Endothelial cell of umbilical vein (primary cell): ENCODE data around the gene SMARCC1. TPM values are rescaled to one million over a fixed set of nuclear protein-coding genes. Genes with fewer than 3 reads are reported as not detected.

Experiments used
- BruUV-seq: library from RNA; stranded (reverse); fragments of 400-500 nt; replicated peaks from 2 replicates; lab custom pipeline; 2021; lab: Mats Ljungman, UMichigan
- CTCF ChIA-PET: fragments of 300-600, 350-600 bp; sonication (Branson Sonifier 250); formaldehyde crosslinking; loops from one replicate; lab custom pipeline; 2021; ENCODE audit warnings: antibody characterized with exemption, inconsistent platforms; lab: Charles Lee
- POLR2A ChIA-PET: fragments of 300-600, 350-600 bp; sonication (Branson Sonifier 250); formaldehyde crosslinking; loops from one replicate; lab custom pipeline; 2021; ENCODE audit warnings: antibody characterized with exemption, inconsistent platforms; lab: Charles Lee
- DNase-seq: peaks from one replicate; pipeline ENCODE4 v3.0.0-alpha.2; 2011; ENCODE audit warnings: low read depth, low spot score
- FAIRE-seq: peaks from 2 replicates; lab custom pipeline; 2011; peaks lifted over from hg19 to GRCh38; lab: Jason Lieb, UNC
- H2AFZ ChIP-seq: 2 replicates; pipeline ENCODE4 v1.6.0; 2012; ENCODE audit warnings: low read depth, low read length, control low read depth, inconsistent platforms
- H3K27ac ChIP-seq: 2 replicates; pipeline ENCODE4 v1.5.1; 2011; ENCODE audit warnings: low read depth, mild to moderate bottlenecking, control low read depth, low read length, moderate library complexity; ENCODE audit not compliant: insufficient read depth
- H3K27me3 ChIP-seq, 2 experiments: 2 replicates each; pipeline versions ENCODE4 v1.6.0 to v1.6.1; 2011; ENCODE audit warnings: low read length in 2 of 2, mixed read lengths in 1 of 2; ENCODE audit not compliant: control insufficient read depth in 2 of 2, insufficient read depth in 2 of 2
- H3K36me3 ChIP-seq, 2 experiments: 2 replicates in 1 of 2; 3 replicates in 1 of 2; pipeline ENCODE4 v1.5.1; 2011; ENCODE audit warnings: low read length in 2 of 2, mild to moderate bottlenecking in 1 of 2, moderate library complexity in 1 of 2; ENCODE audit not compliant: control insufficient read depth in 2 of 2, insufficient read depth in 2 of 2; ENCODE audit errors: extremely low read depth in 1 of 2
- H3K4me1 ChIP-seq: 3 replicates; pipeline ENCODE4 v1.5.1; 2011; ENCODE audit warnings: mild to moderate bottlenecking, low read length; ENCODE audit not compliant: control insufficient read depth, insufficient read depth; ENCODE audit errors: extremely low read depth
- H3K4me2 ChIP-seq: 2 replicates; pipeline ENCODE4 v1.6.1; 2011; ENCODE audit warnings: low read length, control low read depth, mixed read lengths; ENCODE audit not compliant: insufficient read depth
- H3K4me3 ChIP-seq, 3 experiments: fragments of 200-600 bp in 1 of 3; sonication (generic), shearing (Covaris generic) in 1 of 3; replicated peaks in 1 of 3; 2 replicates each; pipeline ENCODE4 v1.5.1; 2011 to 2016; ENCODE audit warnings: control low read depth in 3 of 3, low read length in 3 of 3, mild to moderate bottlenecking in 2 of 3, inconsistent platforms in 1 of 3, low read depth in 1 of 3, moderate library complexity in 1 of 3; ENCODE audit not compliant: insufficient read depth in 1 of 3
- H3K79me2 ChIP-seq: 2 replicates; pipeline ENCODE4 v1.6.0; 2012; ENCODE audit warnings: low read length, inconsistent platforms; ENCODE audit not compliant: control insufficient read depth, insufficient read depth
- H3K9ac ChIP-seq: replicated peaks from 2 replicates; pipeline ENCODE3; 2011; ENCODE audit warnings: low read length, control low read depth; ENCODE audit not compliant: insufficient read depth; ENCODE audit errors: extremely low read depth
- H3K9me1 ChIP-seq: replicated peaks from 3 replicates; pipeline ENCODE4 v1.6.0; 2011; ENCODE audit warnings: mild to moderate bottlenecking, low read length; ENCODE audit not compliant: control insufficient read depth, insufficient read depth; ENCODE audit errors: extremely low read depth
- H3K9me3 ChIP-seq: replicated peaks from 2 replicates; pipeline ENCODE4 v1.5.1; 2012; ENCODE audit warnings: low read length, inconsistent platforms; ENCODE audit not compliant: control insufficient read depth, insufficient read depth
- H4K20me1 ChIP-seq: replicated peaks from 2 replicates; pipeline ENCODE3; 2011; ENCODE audit warnings: mild to moderate bottlenecking, low read length; ENCODE audit not compliant: control insufficient read depth, insufficient read depth; ENCODE audit errors: extremely low read depth
- EZH2 ChIP-seq: IDR thresholded peaks from 2 replicates; pipeline ENCODE4 v1.6.1; 2012; ENCODE audit warnings: borderline replicate concordance, low read depth, mild to moderate bottlenecking, moderate library complexity, low read length, inconsistent platforms; ENCODE audit not compliant: severe bottlenecking
- FOS ChIP-seq: IDR thresholded peaks from 2 replicates; pipeline ENCODE4 v1.6.1; 2011; ENCODE audit warnings: mild to moderate bottlenecking, low read length, moderate library complexity, borderline replicate concordance; ENCODE audit not compliant: insufficient read depth
- GATA2 ChIP-seq: IDR thresholded peaks from 2 replicates; pipeline ENCODE4 v1.7.0; 2011; ENCODE audit warnings: low read depth, mild to moderate bottlenecking, moderate library complexity, mixed read lengths, low read length; ENCODE audit not compliant: insufficient read length, insufficient read depth
- JUN ChIP-seq: IDR thresholded peaks from 2 replicates; pipeline ENCODE4 v1.6.1; 2011; ENCODE audit warnings: borderline replicate concordance, low read depth; ENCODE audit not compliant: insufficient read length, insufficient read depth
- MYC ChIP-seq: IDR thresholded peaks from one replicate; pipeline ENCODE4 v1.6.1; 2011; ENCODE audit warnings: mild to moderate bottlenecking, low read depth, low read length
- POLR2A ChIP-seq: IDR thresholded peaks from 2 replicates; pipeline ENCODE4 v1.6.1; 2012; ENCODE audit warnings: low read depth, mild to moderate bottlenecking, control low read depth, low read length
- POLR2AphosphoS5 ChIP-seq: IDR thresholded peaks from 2 replicates; pipeline ENCODE4 v1.6.1; 2012; ENCODE audit warnings: low read depth, mild to moderate bottlenecking, control low read depth, low read length, moderate library complexity; ENCODE audit not compliant: insufficient read depth
- dilution Hi-C: fragments of 300-500 bp; cut with MboI; formaldehyde crosslinking; loops from one replicate; pipeline ENCODE4 v1.15.0; 2019; ENCODE audit warnings: low sequenced_read_pairs; ENCODE audit not compliant: extremely low pct_ligation_motif_present
- intact Hi-C: fragments of 100-400 bp; cut with micrococcal nuclease; formaldehyde crosslinking; loops from one replicate; pipeline ENCODE4 v1.10.0; 2022
- polyA plus RNA-seq, 4 experiments: library from polyadenylated mRNA; depleted of rRNA in 3 of 4; stranded (reverse) in 3 of 4; unstranded in 1 of 4; fragments of >200 nt; gene quantifications; 2 replicates each; pipeline versions ENCODE4 v1.2.1 to v1.2.3, GENCODE V29; 2011 to 2012; ENCODE audit warnings: missing spikeins in 1 of 4
- total RNA-seq: library from RNA; stranded (reverse); gene quantifications from 2 replicates; pipeline ENCODE4 v1.2.3, GENCODE V29; 2021
- TF ChIP-seq, protein P1 (sequence below), 2 donors: IDR thresholded peaks; 1 replicate in 1 of 2; 2 replicates in 1 of 2; pipeline ENCODE4 v1.5.1; 2011; ENCODE audit warnings: low read length in 2 of 2, mild to moderate bottlenecking in 2 of 2, moderate library complexity in 2 of 2, control low read depth in 1 of 2, inconsistent platforms in 1 of 2, low read depth in 1 of 2; ENCODE audit not compliant: insufficient read depth in 1 of 2; ENCODE audit errors: extremely low read depth in 1 of 2
- TF ChIP-seq, protein P2 (sequence below): IDR thresholded peaks from 2 replicates; pipeline ENCODE4 v1.6.1; 2011; ENCODE audit not compliant: insufficient read depth, insufficient read length

The SMARCC1 gene
- total and polyA plus RNA-seq, 2 donors (not counting 3 experiments of a cell fraction or from before 2014, with no cell fraction given) = 23.0 to 138 TPM

DNA sequence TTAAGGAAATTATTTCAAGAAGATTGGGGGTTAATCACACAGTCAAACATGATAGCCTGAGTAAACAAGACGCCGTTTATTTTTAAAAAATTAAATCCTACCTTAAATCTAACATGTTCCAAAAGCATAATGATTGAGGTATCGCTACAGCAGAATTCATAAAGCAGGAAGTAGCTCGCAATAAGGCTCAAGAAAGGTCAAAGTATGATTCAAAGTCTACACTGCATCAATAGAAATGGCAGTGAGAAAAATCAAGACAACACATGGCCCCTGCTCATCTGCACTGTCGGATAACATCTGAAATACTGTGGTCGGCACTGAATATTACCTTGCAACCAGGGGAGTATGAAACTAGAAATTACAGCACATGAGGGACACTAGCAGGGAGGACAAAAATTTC lies 93.2 kb downstream of the SMARCC1 start:
- H3K4me2 ChIP-seq = no peak overlapping the region
- dilution Hi-C loops (no loop called here), intact Hi-C loops (no loop called here)
- H3K27ac ChIP-seq = no peak overlapping the region
- BruUV-seq = no TSS peak
- no peaks in the 10 kb centered on the region for H3K27me3 ChIP-seq
- CTCF ChIA-PET = no interaction called here
- H3K4me1 ChIP-seq = no peaks in the 10 kb centered on the region
- no peaks in the 10 kb centered on the region for H3K79me2 ChIP-seq
- H3K9me3 ChIP-seq = no peaks in the 10 kb centered on the region
- no peaks in the 10 kb centered on the region for H3K9me1 ChIP-seq
- no peak for FAIRE-seq
- peaks cover 4 to 17% of the 10 kb centered on the region in 2 experiments for H3K36me3 ChIP-seq
- POLR2A ChIA-PET = no interaction called here
- no peak overlapping the region for H2AFZ ChIP-seq
- TF ChIP-seq POLR2A = no peak
- TF ChIP-seq GATA2 = no peak
- TF ChIP-seq MYC = no peak
- TF ChIP-seq FOS = no peak
- TF ChIP-seq, protein P1, sequence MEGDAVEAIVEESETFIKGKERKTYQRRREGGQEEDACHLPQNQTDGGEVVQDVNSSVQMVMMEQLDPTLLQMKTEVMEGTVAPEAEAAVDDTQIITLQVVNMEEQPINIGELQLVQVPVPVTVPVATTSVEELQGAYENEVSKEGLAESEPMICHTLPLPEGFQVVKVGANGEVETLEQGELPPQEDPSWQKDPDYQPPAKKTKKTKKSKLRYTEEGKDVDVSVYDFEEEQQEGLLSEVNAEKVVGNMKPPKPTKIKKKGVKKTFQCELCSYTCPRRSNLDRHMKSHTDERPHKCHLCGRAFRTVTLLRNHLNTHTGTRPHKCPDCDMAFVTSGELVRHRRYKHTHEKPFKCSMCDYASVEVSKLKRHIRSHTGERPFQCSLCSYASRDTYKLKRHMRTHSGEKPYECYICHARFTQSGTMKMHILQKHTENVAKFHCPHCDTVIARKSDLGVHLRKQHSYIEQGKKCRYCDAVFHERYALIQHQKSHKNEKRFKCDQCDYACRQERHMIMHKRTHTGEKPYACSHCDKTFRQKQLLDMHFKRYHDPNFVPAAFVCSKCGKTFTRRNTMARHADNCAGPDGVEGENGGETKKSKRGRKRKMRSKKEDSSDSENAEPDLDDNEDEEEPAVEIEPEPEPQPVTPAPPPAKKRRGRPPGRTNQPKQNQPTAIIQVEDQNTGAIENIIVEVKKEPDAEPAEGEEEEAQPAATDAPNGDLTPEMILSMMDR (IDR thresholded peaks at IDR 0.05; ENCODE audit: extremely low read depth in 1 of 2, insufficient read depth in 1 of 2, low read depth in 1 of 2, low read length in 2 of 2) = no peak
- TF ChIP-seq JUN = no peak
- TF ChIP-seq EZH2 = no peak
- no peak for TF ChIP-seq POLR2AphosphoS5
- TF ChIP-seq, protein P2, sequence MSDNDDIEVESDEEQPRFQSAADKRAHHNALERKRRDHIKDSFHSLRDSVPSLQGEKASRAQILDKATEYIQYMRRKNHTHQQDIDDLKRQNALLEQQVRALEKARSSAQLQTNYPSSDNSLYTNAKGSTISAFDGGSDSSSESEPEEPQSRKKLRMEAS = no peak
- no peak for DNase-seq
- H4K20me1 ChIP-seq = no peaks in the 10 kb centered on the region
- H3K4me3 ChIP-seq = no peak overlapping the region
- H3K9ac ChIP-seq = no peak overlapping the region
